T follicular helper cell (primary cell): Measurements from ENCODE around the gene HBEGF.
"Not testable (repeated sequence)": the region's sequence is repeated elsewhere in the genome, so short reads cannot be mapped to it uniquely, and the experiment has no call there.

Experiments
- DNase-seq: peaks from one replicate; pipeline ENCODE4 v3.0.0-alpha.2; 2020; ENCODE audit warnings: low read depth

The HBEGF gene

GRCh38 chr5:140360681-140361479, 14.5 kb upstream of the HBEGF start:
- DNase-seq: no peak

GRCh38 chr5:140360101-140360500, 13.7 kb upstream of the HBEGF start, which contains the start of gene SLC4A9:
SLC4A9 (plus strand) TSS chr5:140360194; CDS start chr5:140360237, 43 bp downstream.
- DNase-seq: no peak

- no peak for DNase-seq
Observed at GRCh38 chr5:140358738-140359310, 12.4 kb upstream of the HBEGF start.

- DNase-seq: peak; percentile 49
Observed at GRCh38 chr5:140357726-140358093, 11.3 kb upstream of the HBEGF start.

- DNase-seq: no peak
Observed at GRCh38 chr5:140356853-140357725, 10.7 kb upstream of the HBEGF start.

GRCh38 chr5:140355546-140355945, 9.1 kb upstream of the HBEGF start:
- DNase-seq: no peak

- DNase-seq: peak; percentile 49
Observed at GRCh38 chr5:140351609-140352334, 5.4 kb upstream of the HBEGF start.

- no peak for DNase-seq
Observed at GRCh38 chr5:140349244-140349643, 2.8 kb upstream of the HBEGF start.

GRCh38 chr5:140348104-140348503, 1.7 kb upstream of the HBEGF start:
- no peak for DNase-seq

- DNase-seq: no peak
Observed at GRCh38 chr5:140347360-140347759, 957 bp upstream of the HBEGF start.

GRCh38 chr5:140345919-140346347, 470 bp downstream of the HBEGF start:
- DNase-seq: no peak

- no peak for DNase-seq
Observed at GRCh38 chr5:140344683-140345423, 1.6 kb downstream of the HBEGF start.

- DNase-seq: not testable (repeated sequence)
Observed at GRCh38 chr5:140343849-140344248, 2.6 kb downstream of the HBEGF start.

- no peak for DNase-seq
Observed at GRCh38 chr5:140342896-140343295, 3.5 kb downstream of the HBEGF start.

GRCh38 chr5:140342287-140342686, 4.1 kb downstream of the HBEGF start:
- DNase-seq: no peak

- DNase-seq: no peak
Observed at GRCh38 chr5:140341591-140341990, 4.8 kb downstream of the HBEGF start.

GRCh38 chr5:140340605-140341121, 5.7 kb downstream of the HBEGF start:
- DNase-seq: no peak

- DNase-seq: no peak
Observed at GRCh38 chr5:140339636-140340035, 6.8 kb downstream of the HBEGF start.

GRCh38 chr5:140338908-140339307, 7.5 kb downstream of the HBEGF start:
- DNase-seq: no peak

- no peak for DNase-seq
Observed at GRCh38 chr5:140338336-140338735, 8.1 kb downstream of the HBEGF start.

- no peak for DNase-seq
Observed at GRCh38 chr5:140337880-140338279, 8.5 kb downstream of the HBEGF start.
